ENCODE measurements around the gene DEPDC1B.

DNA sequence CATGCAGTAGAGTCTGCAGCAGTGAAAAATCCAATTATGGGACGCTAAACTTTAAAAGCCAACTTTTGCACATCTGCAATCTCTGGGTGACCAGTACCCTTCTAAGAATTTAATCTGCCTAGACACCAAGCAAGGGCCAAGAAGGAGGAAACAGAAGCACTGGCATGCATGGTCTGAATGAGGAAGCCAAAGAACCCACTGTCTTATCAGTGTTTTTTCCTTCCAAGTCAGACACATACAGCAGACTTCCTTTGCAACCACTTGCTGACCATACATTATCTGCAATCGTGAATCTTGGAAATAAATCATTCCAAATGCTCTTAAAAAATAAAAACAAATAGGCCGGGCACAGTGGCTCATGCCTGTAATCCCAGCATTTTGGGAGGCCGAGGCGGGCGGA lies 65.9 kb downstream of the DEPDC1B start:
- TF ChIP-seq, protein P1, sequence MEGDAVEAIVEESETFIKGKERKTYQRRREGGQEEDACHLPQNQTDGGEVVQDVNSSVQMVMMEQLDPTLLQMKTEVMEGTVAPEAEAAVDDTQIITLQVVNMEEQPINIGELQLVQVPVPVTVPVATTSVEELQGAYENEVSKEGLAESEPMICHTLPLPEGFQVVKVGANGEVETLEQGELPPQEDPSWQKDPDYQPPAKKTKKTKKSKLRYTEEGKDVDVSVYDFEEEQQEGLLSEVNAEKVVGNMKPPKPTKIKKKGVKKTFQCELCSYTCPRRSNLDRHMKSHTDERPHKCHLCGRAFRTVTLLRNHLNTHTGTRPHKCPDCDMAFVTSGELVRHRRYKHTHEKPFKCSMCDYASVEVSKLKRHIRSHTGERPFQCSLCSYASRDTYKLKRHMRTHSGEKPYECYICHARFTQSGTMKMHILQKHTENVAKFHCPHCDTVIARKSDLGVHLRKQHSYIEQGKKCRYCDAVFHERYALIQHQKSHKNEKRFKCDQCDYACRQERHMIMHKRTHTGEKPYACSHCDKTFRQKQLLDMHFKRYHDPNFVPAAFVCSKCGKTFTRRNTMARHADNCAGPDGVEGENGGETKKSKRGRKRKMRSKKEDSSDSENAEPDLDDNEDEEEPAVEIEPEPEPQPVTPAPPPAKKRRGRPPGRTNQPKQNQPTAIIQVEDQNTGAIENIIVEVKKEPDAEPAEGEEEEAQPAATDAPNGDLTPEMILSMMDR (IDR thresholded peaks at IDR 0.05): no peak
- TF ChIP-seq SIN3A (IDR thresholded peaks at IDR 0.05; ENCODE audit: borderline replicate concordance, insufficient read depth, low read depth, low read length) (no peak), POLR2AphosphoS5 (IDR thresholded peaks at IDR 0.05; ENCODE audit: low read depth, low read length) (no peak)
